Measurements from ENCODE around the gene TRIM67. TPM values are rescaled to one million over a fixed set of nuclear protein-coding genes. Genes with fewer than 3 reads are reported as not detected.

TRIM67 gene
- polyA plus RNA-seq, 10 donors: 0.05 to 0.17 (median 0.10) TPM

- no peak for DNase-seq
These were observed 71.2 kb downstream of the TRIM67 start for GRCh38 chr1:231232870-231233734.

DNA sequence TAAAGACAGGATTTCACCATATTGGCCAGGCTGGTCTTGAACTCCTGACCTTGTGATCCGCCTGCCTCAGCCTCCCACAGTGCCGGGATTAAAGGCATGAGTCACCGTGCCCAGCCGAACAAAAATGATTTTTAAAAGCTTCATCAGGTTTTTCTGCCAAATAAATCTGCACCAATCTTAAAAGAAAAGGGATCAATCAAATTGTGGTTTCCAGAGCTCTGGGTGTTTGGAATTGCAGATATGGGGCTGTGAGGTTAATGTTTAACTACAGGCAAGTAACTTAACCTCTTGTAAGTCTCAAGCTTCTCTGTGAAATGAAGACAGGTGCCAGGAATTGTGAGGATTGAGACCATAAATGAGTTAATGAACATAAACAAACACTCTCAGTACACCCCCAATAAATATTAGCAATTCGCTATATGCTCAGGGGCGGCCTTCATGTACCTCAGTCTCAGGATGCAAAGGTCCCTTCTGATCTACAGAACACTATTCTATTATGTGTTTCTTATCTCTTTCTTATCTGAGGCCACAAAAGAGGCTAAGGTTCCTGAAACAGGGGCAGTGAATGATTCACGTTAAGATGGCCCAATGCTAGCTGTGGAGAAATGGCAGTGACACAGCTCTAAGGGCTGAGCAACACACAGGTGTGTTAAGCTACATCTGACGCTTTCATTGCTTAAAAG is 72.0 kb downstream of the TRIM67 start:
- DNase-seq: no peak

DNA sequence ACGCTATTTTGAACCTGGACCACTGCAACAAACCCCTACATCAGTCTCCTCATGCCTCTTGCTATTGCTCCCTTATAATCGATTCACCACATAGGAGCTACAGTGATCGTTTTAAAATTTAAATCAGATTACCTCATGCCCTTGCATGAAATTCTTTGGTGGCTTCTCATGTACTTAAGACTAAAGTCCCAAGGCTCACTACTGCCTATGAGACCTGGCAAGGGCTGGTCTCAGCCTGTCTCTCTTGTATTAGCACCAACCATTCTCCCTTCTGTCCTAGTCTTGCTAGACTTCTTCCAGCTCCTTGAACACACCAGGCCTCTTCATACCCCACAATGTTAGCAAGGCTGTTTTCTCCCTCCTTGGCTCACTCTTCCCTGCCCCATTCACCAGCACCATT is 72.6 kb downstream of the TRIM67 start:
- DNase-seq: no peak

GRCh38 chr1:231235526-231236207 is 73.8 kb downstream of the TRIM67 start:
- DNase-seq: peak in 2 of 3 donors; percentile 13 to 25

DNA sequence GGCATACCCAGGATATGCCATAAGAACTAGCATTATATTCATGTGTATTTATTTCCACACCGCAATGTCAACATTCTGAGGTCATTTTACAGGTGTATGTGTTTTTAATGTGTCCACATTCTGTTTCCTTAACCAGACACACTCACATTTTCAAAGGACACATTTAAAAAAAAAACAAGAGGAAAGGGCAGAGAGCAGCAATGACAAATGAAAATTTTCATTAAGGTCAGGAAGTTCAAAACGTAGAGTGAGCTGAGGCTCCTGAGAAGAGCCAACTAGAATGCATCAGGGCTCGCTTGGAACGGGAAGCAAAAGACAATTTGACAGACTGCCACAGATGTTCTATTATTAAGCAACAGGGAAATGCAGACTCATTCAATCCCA is 74.3 kb downstream of the TRIM67 start:
- peak; percentile 45 to 78 (median 67) for DNase-seq

DNA sequence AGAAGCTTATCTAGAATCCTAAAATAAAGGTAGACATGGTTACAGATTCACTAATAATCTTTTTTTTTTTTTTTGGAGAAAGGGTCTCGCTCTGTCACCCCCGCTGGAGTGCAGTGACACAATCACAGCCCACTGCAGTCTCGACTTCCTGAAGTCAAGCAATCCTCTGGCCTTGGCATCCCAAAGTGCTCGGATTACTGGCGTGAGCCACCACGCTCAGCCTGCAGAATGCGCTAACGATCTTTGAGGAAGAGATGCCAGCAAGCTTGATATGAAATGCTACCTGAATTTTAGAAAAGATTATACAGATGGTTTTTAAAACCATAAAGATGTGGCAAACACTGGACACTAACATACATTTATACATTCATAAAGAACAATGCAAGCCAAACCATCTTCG is 75.1 kb downstream of the TRIM67 start:
- DNase-seq: no peak

DNA sequence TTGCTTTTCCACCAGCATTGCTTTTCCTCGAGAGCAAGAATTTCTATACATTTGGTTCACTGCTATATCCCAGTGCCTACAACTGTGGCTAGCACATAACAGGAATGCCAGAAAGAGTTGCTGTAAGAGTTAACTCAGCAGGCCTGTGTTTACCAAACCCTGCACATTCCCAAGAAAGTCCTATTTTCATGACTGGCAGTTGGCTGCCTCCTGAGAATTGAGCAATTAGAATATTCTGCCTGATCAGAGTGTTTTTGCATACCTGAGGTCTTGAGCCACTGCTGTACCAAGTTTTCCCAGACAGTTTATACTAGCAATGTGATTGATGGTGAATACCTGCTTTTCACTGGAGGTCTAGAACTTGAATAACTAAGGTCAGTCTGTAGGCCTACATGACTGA is 76.4 kb downstream of the TRIM67 start:
- DNase-seq: no peak

DNA sequence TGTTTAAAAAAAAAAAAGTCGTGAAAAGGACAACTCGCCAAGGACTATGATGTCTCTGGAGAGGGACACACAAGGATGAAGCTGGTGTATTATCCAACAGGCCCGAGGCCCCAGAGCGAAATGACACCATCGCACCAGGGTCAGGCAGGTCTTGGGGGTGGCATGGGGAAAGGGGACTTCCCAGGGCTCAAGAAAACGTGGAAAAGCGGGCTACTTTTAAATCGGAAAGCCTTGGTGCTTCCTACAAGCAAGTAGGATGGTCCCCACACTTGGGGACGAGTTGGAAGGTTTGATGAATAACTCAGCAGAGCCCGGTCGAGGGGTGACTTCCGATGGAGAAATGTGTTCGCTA is 78.6 kb downstream of the TRIM67 start:
- no peak for DNase-seq

GRCh38 chr1:231240883-231241735 is 79.3 kb downstream of the TRIM67 start, which contains the start of gene GNPAT:
TSS of gene GNPAT (plus strand) at chr1:231241212. CDS start at chr1:231241379, 167 bp downstream.
- peak; percentile 87 to 96 (median 94) for DNase-seq

- no peak for DNase-seq
These were observed 79.9 kb downstream of the TRIM67 start for GRCh38 chr1:231241750-231242149.

DNA sequence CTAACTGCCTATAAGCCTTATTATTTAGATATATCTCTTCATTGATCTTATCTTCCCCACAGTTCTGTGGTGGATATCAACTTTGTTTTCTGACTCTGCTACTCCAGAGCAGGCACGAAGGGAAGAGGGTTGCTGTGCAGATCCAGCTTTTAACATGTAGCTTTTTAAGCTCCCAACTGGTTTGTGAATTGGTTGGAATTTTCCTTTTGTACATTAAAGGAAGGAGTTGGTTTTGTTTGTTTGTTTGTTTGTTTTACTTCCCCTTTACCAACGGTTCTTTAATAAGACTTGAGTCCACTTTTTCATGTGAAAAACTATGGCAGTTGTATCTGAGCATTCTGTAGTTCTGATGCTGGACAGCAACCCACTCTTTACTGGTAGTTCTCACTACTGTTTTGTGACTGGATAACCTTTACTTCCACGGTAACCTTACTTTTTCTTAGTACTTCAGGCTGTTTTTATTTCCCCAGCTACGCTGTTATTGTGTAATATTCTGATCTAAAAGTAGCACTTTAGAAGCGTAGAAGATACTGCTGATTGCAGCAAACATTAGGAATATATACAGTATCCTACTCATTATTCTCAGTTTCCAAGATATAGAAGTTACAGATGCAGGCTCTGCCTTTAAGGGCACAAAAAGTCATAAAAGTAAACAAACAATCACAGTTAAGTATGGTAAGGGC is 80.8 kb downstream of the TRIM67 start:
- peak in 1 of 3 donors; percentile 11 for DNase-seq

GRCh38 chr1:231248778-231249177 is 86.9 kb downstream of the TRIM67 start:
- DNase-seq: no peak

GRCh38 chr1:231252336-231252735 is 90.5 kb downstream of the TRIM67 start:
- no peak for DNase-seq

- no peak for DNase-seq
These were observed 98.5 kb downstream of the TRIM67 start for GRCh38 chr1:231260351-231260750.

DNA sequence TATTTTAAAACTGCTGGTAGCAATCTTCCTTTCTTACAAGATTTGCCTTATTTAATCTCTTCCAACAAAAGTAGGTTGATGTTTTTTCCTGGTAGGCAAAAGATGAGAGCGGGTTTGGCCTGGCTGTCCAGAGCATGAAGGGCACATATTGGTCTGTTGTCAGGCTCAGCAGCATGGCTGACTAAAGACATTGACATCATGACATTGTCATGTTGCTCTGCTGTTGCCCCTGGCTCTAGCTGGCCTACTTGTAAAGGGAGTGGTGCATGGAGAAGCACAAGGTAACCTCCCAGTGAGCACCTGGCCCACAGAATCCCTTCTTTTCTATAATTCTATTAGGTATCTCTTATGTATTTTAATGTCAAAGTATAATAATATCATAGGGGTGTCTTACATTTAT is 102.8 kb downstream of the TRIM67 start:
- DNase-seq: no peak

DNA sequence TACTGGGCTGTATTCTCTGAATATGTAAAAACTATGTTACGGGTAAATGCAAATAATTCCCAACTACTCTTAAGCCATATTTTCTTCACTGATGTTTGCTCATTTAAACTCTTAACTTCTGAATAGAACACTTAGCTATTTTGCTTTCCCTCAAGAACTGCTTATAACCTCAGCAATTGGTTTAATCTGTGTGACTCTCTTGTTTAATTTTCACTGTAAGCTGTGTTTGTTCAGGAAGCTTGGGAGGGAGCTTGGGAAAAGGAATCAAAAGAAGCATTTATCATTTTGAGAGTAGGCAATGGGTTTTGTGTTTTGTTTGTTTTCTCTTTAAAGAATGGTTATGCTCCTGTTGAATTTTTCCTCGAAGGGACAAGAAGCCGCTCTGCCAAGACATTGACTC is 103.5 kb downstream of the TRIM67 start:
- DNase-seq: no peak

- no peak for DNase-seq
These were observed 105.0 kb downstream of the TRIM67 start for GRCh38 chr1:231266811-231267322.

Data from muscle of back (tissue), 11 donors.